HG02938 (cell line): ENCODE measurements around the gene TUBA8.
"Not testable (repeated sequence)": the region's sequence is repeated elsewhere in the genome, so short reads cannot be mapped to it uniquely, and the experiment has no call there.

Source experiments
- ATAC-seq: cut with Tn5 transposase; IDR thresholded peaks from one replicate; pipeline ENCODE4 v1.9.1; 2021; ENCODE audit warnings: mild to moderate bottlenecking, moderate library complexity; ENCODE audit not compliant: unreplicated experiment

The TUBA8 gene

DNA sequence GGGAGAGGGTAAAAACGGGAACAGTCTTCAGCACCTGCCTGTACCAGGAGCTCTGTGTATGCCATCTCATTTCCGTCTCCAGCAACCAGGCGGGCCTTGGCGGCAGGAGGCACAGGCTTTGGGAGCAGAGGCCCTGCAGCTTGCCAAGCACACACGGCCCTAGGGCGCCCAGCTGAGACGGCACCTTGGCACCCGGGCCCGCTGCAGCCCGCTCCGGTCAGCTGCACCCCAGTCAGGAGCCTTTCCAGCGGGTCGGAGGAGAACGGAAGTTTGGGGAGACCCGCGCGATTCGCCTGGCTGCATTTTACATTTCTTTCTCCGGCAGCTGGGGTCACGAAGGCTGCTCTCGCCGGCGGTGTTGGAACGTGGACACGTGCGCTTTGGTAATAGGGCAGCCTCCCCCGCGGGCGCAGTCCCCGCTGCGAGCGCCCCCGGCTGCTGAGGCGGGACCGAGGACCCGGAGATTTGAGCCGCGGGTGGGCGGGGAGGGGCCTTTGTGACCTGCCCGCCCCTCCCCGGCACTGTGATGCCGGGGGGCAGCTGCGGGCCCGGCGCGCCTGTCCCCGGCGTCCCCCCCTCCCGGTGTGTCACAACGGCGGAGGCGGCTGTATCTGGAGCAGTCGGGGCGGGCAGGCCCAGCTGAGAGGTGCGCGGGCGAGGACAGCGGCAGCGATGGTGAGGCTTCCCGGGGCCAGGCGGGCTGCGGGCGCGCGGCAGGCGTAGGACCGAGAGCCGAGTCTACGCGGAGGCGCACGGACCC lies at the start of gene TUBA8:
Gene TUBA8 (plus strand): TSS at position 616 of the 760 bp plus-strand sequence. CDS start 57 bp downstream, at position 673.
- ATAC-seq, result no peak

DNA sequence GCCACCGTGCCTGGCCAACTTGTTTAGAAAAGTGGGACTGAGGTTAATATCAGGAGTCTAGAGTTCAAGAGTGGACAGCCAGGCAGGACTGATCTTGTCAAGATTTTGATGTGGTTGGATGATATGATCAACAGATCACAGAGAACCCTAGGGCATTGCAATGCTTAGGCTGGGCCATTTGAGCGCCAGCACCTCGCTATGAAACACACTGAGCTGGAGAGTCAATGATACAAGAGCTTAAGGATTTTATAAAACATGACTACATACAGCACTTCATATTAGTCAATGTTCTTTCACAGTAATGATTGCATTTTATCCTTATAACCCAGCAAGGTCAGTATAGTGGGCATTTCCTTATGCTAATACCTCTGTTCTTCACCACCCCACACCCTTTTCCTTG lies 48.2 kb upstream of the TUBA8 start:
- ATAC-seq, result no peak

DNA sequence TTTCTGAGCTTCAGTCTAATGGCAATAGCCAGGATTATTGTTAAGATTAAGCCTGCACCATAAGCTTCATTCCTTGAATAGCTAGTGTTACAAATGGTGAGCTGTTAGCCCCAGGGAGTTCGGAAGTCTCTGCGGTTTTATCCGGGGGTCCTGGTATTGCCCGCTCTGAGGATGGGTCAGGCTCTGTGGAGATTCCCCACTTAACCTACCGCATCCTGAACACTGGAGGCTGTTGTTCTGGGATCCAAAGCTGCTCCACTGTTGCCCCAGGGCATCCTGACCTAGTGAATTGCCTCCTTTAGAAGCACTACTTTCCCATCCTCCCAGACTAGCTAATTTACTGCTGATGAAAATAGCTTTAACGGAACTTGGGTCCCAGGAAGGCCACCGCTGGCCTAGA lies 47.3 kb upstream of the TUBA8 start:
- no peak for ATAC-seq

DNA sequence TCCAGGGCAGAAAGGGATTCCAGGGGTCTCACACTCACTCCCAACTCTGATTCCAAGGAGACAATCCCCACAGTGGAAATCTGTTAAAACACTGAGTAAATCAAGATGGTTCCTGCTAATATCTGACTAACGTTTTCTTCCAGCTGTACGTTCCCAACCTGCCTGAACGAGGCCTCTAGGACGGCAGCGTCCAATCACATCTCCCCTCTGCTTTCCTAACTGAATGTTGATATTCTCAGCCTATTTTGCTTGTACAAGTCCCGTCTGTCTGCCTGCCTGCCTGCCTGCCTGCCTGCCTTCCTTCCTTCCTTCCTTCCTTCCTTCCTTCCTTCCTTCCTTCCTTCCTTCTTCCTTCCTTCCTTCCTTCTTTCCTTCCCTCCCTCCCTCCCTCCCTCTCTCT lies 46.9 kb upstream of the TUBA8 start:
- ATAC-seq, result not testable (repeated sequence)

DNA sequence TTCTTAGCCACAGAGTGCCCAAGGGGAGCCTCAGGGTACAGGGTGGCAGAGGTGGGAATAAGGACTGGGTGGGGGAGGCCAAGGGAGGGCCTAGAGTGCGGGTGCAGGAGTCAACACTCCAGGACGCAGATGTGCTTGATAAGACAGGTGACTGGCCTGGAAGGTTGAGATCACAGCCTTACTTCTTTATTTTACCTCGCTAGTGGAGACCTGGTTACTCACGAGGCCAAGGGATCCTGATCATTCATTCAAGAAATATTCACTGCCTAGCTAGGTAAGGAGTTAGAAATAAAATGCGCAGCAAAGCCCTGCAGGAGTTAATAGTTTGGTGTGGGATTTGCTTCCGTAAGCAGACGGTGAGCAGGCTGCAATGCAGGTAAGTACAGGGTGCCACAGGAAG lies 46.0 kb upstream of the TUBA8 start:
- ATAC-seq, result no peak

DNA sequence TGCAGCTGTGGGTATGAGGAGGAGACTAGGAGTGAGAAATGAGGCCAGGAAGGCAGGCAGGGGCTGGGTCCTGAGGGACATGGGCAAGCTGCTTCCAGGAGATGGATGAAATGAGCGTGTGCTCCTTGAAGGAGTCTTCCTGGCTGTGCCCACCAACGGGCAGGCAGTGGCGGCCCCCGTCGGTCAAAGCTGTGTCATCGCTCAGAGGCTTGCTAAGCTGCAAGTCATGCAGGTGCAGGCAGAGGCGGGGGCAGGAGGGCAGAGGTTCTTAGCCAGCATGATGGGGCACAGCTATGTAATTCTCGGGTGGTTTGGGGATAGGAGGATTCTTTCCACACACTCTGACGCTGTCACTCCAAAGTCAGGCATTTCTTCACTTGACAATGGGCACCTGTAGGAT lies 45.4 kb upstream of the TUBA8 start:
- no peak for ATAC-seq

DNA sequence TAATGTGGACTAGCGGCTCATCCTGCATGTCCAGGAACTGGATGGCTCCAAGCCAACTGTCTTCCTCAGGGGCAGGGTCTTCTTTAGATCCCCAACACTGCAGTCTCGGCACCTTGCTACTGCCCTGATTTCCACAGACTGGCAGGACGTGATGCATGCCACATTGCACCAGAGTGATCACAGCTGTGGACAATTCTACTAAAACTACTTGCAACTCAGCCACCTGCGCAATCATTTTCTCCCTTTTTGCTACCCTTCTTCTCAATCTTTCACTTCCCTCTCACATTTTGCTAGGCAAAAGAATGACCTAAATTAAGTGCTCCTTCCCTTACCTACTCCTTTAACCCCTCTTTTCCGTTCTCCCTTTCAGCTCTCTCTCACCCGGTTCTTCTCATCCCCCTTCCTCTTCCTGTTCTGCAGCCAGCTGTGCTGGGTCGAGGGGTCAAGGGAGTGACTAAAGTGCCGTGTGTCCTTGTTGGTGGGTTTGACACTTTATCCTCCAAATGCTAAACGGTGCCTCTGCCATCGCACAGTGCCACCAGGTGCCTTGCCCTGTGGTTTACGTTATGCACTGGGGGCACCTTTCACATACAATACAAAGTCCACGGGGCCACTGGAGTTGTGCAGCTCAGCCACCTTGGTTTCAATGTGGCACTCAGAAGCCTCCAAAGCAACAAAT lies 44.3 kb upstream of the TUBA8 start:
- no peak for ATAC-seq

DNA sequence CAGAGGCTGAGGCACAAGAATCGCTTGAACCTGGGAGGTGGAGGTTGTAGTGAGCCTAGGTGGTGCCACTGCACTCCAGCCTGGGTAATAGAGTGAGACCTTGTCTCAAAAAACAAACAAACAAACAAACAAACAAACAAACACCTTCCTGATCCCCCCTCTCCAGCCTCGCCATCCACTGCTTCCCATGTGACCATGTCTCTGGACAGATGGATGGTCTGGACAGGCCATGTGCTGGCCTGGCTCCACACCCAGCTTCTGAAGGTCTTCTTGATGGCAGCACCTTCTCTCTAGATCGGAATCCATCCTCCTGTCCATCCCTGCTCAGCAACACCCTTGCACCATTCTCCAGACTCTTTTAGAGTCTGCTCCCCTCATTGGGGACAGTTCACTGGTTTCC lies 43.5 kb upstream of the TUBA8 start:
- no peak for ATAC-seq

DNA sequence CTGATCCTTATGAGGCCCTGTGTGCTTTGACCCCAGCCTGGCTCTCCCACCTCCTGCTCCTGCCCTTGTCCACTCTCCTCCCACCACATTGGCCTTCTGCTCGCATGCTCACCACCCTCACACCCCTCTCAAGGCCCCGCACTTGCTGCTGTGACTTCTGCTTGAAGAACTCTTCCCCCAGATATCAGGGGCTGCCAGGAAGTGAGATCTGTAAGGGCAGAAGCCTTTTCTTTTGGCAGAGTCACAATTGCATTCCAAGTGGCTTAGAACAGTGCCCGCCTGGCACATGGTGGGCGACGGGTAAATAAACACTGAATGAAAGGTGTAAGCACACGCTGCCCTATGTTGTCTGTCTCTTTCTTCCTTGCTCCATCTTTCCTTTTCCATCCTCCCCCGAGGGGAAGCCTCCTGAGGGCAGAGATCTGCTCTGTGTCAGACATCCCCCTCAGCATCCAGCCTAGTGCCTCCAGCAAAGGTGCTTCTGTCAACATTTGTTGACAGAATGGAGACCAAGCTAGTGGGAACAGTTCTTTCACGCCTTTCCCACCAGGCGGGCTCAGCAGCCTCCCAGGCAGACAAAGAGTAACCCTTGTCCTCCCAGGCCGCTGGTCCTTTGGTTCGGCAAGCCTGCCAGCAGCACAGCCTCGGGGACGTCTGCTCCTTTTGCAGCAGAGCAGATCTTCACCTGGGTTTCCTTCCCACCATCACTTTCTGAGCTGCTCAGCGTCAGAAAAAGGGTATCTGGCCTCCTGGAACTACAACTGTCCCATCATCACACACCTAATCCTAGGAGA lies 42.9 kb upstream of the TUBA8 start:
- ATAC-seq, result no peak

DNA sequence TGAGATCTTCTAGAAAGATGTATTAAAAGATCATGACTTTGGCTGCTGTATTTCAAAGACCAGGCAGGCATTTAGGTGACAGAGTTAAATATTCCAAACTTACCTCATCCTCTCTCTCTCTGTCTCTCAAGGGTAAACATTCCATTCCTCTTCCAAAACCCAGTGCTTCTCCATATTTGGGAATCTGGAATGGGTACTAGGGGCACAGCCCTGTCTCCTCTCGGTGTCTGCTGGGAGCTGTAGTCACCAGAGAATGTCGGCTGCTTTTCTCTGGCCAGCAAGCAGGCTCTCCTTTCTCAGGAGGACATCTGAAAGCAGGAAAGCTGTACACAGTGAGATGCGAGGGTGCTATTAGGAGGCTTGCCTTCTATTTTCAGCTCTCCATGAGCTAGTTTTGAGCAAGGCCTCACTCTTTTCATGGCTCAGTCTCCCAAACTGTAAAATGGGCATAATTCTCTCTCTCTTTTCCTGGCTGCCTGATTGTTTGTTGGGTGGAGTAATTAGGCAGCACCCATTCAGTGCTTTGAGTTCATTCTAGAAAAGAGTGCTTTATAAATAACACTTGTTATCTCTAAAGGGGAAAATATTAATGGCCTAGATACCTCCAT lies 42.1 kb upstream of the TUBA8 start:
- no peak for ATAC-seq

DNA sequence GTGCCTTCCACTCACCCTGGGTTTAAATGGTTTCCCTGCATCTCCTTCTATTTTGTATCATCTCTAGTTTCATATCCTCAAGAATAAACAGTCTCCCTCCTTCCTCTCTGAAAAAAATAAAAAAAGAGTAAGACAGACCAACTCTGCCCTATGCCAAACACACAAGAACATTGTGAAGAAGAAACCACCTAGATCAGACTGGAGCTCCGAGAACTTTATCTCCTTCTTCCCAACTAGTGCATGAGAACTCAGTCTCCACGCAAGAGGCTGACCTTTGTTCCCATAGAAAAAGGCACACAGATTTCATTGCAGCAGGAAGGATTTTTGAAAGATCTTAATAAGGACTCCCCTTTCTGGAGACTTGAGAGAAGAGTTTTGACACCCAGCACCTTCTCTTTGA lies 41.6 kb upstream of the TUBA8 start:
- ATAC-seq, result no peak

DNA sequence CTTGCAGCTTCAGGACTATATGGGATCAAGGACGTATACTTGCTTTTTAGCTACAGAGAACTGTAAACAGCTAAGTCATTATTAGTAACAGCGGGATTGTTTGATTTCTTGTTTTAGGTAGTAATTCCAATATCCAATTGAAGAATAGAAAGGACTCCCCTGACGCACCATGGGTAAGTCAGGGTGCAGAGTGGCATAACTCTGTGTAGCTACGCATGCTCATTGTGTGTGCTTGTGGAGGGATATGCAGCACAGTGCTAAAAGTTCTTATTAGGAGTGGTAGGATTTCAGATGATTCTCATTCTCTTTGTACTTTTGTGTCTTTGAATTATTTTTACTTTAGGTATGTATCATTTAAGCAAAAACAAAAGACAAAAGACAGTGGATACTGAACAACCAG lies 40.6 kb upstream of the TUBA8 start:
- ATAC-seq, result no peak

DNA sequence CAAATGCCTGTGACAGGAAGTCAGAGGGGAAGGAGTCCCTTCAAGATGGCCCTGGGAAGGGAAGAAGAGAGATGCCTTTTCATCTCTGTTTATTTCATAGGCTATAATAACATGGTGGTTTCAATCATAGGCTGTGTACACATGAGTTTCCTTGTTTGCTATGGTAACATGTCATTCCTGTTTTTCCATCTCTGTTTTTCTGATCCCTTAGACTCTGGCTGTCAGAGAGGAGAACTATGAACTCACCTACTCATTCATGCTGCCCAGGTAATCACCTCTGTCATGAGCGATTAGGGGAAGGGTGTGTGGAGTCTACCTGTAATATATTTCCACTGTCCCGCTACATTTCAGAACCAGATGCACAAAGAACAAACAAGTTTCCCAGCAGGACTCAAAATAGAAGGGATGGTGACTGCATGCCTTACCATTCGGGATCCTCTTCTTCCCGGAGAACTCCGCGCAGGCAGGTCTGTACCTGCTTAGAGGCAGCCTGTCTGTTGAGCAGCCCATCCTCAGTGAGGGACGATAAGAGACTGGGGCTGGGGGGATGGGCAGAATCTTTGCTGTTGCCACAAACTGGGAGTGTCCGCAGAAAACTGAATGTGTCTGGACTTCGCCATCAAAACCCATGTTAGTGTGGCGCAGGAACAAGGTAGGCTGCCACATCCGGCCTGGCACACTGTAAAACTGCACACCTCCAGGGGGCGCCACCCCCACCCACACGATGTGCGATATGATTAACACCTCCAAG lies 39.9 kb upstream of the TUBA8 start:
- ATAC-seq, result no peak

DNA sequence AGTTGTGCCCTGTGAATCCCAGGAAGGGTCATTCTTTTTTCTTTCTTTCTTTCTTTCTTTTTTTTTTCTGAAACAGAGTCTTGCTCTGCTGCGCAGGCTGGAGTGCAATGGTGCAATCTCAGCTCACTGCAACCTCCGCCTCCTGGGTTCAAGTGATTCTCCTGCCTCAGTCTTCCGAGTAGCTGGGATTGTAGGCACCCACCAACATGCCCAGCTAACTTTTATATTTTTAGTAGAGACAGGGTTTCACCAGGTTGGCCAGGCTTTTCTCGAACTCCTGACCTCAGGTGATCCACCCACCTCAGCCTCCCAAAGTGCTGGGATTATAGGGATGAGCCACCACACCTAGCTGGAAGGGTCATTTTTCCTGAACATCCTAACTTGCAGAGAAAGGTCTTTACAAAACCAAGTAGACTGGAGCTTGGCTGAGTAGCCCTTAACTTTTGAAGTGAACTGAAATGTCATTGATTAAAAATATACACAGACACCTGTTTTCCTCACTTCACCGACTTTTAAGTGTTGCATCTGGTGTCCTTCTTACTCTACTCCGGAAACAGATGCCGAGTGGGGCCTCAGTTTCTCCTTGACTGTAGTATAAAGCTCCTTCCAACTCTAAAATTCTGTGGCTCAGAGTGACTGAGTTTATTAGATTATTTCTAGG lies 39.2 kb upstream of the TUBA8 start:
- ATAC-seq, result not testable (repeated sequence)

DNA sequence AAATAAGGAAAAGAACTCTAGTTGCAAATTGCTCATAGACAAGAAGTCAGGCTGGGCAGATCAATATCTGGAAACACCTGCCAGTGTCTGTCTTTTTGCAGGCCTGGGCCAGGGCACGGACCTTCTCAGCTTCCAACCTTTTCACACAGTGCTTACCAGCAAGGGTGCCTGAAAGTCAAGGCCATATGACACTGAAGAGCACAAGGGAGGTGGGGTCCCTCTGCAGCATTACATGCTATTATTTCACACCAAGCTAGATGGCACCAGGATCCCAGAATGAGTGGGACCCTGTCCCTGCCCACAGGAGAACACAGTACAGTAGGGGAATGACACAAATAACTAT lies 38.7 kb upstream of the TUBA8 start:
- ATAC-seq, result no peak

DNA sequence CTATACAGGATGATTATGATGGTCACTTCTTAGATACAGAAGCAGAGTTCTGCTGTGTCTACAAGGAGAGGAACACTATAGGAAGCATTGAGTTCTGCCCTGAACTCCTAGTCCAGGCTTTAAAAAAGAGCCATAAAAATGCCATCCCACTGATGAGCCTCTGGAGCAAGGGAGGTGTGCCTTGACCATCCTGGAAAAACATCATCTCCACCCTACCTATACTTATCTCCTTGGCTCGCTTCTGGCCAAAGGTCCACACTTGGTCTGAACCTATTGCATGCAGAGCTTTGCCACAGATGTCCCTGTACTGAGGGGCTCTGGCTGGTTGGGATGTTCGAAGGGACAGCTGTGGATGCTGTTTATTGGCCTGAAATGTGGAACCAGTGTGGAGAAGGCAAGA lies 37.1 kb upstream of the TUBA8 start:
- ATAC-seq, result no peak

DNA sequence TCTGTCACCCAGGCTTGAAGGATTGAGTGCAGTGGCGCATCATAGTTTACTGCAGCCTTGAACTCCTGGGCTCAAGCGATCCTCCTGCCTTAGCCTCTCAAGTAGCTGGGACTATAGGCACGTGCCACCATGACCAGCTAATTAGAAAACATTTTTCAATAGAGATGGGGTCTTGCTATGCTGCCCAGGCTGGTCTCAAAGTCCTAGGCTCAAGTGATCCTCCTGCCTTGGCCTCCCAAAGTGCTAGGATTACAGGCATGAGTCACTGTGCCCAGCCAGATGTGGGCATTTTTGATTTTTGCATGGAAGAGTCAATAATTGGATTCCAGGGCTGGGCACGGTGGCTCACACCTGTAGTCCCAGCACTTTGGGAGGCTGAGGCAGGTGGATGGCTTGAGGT lies 36.7 kb upstream of the TUBA8 start:
- not testable (repeated sequence) for ATAC-seq

DNA sequence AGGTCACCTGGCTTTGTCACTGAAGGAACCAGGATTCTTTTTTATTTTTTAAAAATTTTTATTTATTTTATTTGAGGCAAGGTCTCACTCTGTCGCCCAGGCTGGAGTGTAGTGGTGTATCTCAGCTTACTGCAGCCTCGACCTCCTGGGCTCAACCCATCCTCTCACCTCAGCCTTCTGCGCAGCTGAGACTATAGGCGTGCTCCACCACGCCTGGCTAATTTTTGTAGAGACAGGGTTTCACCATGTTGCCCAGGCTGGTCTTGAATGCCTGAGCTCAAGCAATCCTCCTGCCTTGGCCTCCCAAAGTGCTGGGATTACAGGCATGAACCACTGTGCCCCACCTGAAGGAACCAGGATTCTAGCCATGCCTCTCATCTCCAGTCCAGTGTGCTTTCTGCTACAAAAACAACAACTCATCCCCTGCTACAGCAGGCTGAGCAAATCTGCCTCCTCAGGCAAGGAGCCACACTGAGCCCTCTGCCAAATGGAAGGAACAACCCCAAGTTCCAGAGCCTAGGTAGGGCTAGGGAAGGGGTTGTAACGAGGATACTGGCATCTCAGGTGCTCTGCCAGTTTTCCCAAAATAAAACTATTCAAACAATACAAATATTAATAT lies 35.4 kb upstream of the TUBA8 start:
- no peak for ATAC-seq

DNA sequence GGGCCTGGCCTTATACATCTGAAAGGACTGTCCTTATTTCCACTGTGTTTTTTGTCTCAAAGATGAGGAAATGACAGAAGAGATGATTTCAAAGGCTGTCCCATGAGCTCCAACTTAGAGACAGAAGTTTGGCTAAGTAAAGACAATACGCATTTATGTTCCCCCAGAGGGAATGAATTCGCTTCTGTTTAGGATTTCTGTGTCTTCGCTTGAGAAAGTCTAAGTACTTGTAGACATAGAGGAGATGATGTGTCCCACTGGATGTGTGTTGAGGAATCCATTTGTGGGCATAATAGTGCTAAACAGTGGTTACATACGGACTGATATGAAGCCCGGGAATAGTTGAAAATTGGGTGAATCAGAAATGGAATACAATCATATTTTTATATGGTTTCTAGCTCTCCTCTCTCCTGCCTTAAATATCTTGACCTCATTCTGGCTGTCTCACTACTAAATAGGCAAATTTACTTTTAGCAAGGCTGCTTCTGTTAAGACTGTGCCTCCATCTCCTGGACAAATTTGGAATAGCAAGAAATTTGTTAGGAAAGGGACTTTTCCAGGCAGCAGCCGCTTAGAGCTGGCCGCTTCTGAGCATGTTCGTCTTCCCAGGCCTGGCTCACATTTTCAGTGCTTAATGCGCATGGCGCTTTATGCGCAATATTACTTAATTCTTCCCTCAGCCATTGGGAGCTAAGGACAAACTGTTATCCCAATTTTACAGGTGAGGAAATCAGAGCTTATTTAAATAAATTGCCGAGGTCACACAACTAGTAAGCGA lies 34.7 kb upstream of the TUBA8 start:
- no peak for ATAC-seq
